Stimulated activated naive B cell treated with anti-CD40 and anti-IgM and Interleukin-4, amounts not matched to agents 10 μg/mL and 1 μg/mL and 100 μg/mL, for 72 hours (primary cell): ENCODE measurements around the gene LY9.
"Not testable (repeated sequence)": the region's sequence is repeated elsewhere in the genome, so short reads cannot be mapped to it uniquely, and the experiment has no call there.

ENCODE experiments used
- ATAC-seq, 2 donors: fragments of 150-1000 bp; cut with Tn5 transposase; replicated peaks; 2 replicates each; pipeline ENCODE4 v1.10.0; 2021; ENCODE audit warnings: moderate library complexity in 1 of 2
- DNase-seq: peaks from one replicate; pipeline ENCODE4 v3.0.0; 2021
- H3K27ac Mint-ChIP-seq: one replicate; pipeline ENCODE4 v1.8.0; 2022; ENCODE audit warnings: mild to moderate bottlenecking, mixed read lengths
- H3K27me3 Mint-ChIP-seq, 2 donors: one replicate each; pipeline ENCODE4 v1.8.0; 2022; ENCODE audit warnings: mixed read lengths in 2 of 2
- H3K36me3 Mint-ChIP-seq, 2 donors: one replicate each; pipeline ENCODE4 v1.8.0; 2022; ENCODE audit warnings: mixed read lengths in 2 of 2, mild to moderate bottlenecking in 1 of 2
- H3K4me1 Mint-ChIP-seq, 2 donors: one replicate each; pipeline ENCODE4 v1.8.0; 2022; ENCODE audit warnings: mixed read lengths in 2 of 2, mild to moderate bottlenecking in 1 of 2
- H3K4me3 Mint-ChIP-seq, 2 donors: one replicate each; pipeline ENCODE4 v1.8.0; 2022; ENCODE audit warnings: mild to moderate bottlenecking in 2 of 2, mixed read lengths in 2 of 2, moderate library complexity in 1 of 2
- H3K9me3 Mint-ChIP-seq, 2 donors: one replicate each; pipeline ENCODE4 v1.8.0; 2022; ENCODE audit warnings: mixed read lengths in 2 of 2, mild to moderate bottlenecking in 1 of 2

Gene LY9

GRCh38 chr1:160863774-160864131 lies 67.8 kb downstream of the LY9 start:
- Mint-ChIP-seq H3K36me3 (no peaks in the 10 kb centered on the region), H3K27ac (peak overlapping the region; percentile 4), H3K4me1 (peaks cover 27 to 39% of the 10 kb centered on the region in 2 donors), H3K4me3 (peak overlapping the region in 1 of 2 donors; percentile 67), H3K9me3 (peaks cover 0 to 3% of the 10 kb centered on the region in 2 donors), H3K27me3 (peaks cover 0 to 8% of the 10 kb centered on the region in 2 donors)
- ATAC-seq (peak; percentile 52 to 56), DNase-seq (peak; percentile 13)

GRCh38 chr1:160864173-160864572 lies 68.2 kb downstream of the LY9 start:
- Mint-ChIP-seq H3K9me3 (peaks cover 0 to 3% of the 10 kb centered on the region in 2 donors), H3K27me3 (peaks cover 0 to 4% of the 10 kb centered on the region in 2 donors), H3K4me1 (peaks cover 27 to 39% of the 10 kb centered on the region in 2 donors), H3K27ac (no peak overlapping the region), H3K4me3 (no peak overlapping the region), H3K36me3 (no peaks in the 10 kb centered on the region)
- DNase-seq (no peak), ATAC-seq (no peak)

DNA sequence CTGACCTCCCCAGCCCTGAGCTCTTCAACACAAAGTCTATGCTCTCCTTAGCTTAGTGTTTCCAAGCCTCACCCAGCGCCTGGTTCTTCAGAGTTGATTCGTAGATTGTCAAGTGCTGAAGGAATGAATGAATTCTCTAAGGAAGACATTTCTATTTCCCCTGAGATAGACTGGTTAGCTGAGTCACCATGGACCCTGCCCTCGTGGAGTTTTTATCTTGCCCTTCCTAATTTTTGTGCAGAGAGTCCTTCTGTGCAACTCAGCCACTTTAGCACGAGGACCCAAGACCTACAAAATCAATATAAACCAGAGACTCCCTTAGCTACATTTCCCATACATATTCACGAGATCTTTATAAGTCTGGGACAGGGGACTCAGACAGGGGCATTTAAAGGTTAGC lies 69.4 kb downstream of the LY9 start:
- H3K27me3 Mint-ChIP-seq = peaks cover 0 to 4% of the 10 kb centered on the region in 2 donors
- H3K4me3 Mint-ChIP-seq = no peak overlapping the region
- ATAC-seq (no peak), DNase-seq (no peak)
- no peak overlapping the region for H3K27ac Mint-ChIP-seq
- peaks cover 27 to 39% of the 10 kb centered on the region in 2 donors for H3K4me1 Mint-ChIP-seq
- no peaks in the 10 kb centered on the region for H3K36me3 Mint-ChIP-seq
- peaks cover 0 to 3% of the 10 kb centered on the region in 2 donors for H3K9me3 Mint-ChIP-seq

- no peak overlapping the region for H3K4me3 Mint-ChIP-seq
- peaks cover 0 to 3% of the 10 kb centered on the region in 2 donors for H3K9me3 Mint-ChIP-seq
- ATAC-seq (no peak), DNase-seq (no peak)
- H3K27me3 Mint-ChIP-seq = peaks cover 0 to 4% of the 10 kb centered on the region in 2 donors
- H3K27ac Mint-ChIP-seq = no peak overlapping the region
- peaks cover 27 to 39% of the 10 kb centered on the region in 2 donors for H3K4me1 Mint-ChIP-seq
- H3K36me3 Mint-ChIP-seq = no peaks in the 10 kb centered on the region
These were observed 70.2 kb downstream of the LY9 start for GRCh38 chr1:160866001-160866694.

DNA sequence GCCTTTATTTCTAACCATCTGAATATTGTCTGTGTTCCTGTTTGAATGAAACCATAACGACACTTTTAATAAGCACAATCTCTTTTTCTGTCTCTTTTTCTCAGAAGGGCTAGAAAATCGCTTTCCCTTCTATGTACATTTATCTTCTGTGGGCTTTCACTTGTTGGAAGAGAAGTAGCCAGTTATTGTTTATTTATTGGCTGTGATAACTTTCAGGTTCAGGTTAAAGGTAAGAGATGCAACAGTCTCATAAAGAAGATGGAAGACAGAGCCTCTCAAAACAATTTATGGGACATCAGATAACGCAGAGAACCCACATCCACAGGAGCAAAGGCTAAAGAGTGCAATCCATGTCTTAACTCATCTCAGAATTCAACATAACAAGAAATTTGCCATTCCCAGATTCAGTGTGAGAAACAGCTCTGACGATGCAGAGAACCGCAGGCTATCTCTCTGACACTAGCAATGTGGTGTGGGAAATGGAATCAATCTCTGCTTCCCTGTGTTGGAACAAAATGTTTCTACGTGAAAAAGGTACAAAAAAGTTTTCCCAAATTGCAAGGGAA lies 70.8 kb downstream of the LY9 start:
- no peak overlapping the region for H3K27ac Mint-ChIP-seq
- H3K4me3 Mint-ChIP-seq = no peak overlapping the region
- H3K9me3 Mint-ChIP-seq = peaks cover 0 to 3% of the 10 kb centered on the region in 2 donors
- H3K4me1 Mint-ChIP-seq = peaks cover 27 to 38% of the 10 kb centered on the region in 2 donors
- H3K36me3 Mint-ChIP-seq = no peaks in the 10 kb centered on the region
- no peaks in the 10 kb centered on the region for H3K27me3 Mint-ChIP-seq
- ATAC-seq (no peak), DNase-seq (no peak)

DNA sequence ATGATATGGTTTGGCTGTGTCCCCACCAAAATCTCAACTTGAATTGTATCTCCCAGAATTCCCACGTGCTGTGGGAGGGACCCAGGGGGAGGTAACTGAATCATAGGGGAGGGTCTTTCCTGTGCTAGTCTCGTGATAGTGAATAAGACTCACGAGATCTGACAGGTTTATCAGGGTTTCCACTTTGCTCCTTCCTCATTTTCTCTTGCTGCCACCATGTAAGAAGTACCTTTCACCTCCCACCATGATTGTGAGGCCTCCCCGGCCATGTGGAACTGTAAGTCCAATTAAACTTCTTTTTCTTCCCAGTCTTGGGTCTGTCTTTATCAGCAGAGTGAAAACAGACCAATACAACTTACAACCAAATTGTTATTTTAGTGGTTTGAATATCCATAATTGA lies 71.7 kb downstream of the LY9 start:
- Mint-ChIP-seq H3K4me3 (peak overlapping the region in 1 of 2 donors; percentile 7), H3K4me1 (peaks cover 20 to 29% of the 10 kb centered on the region in 2 donors)
- DNase-seq, H3K27ac Mint-ChIP-seq, H3K9me3 Mint-ChIP-seq, H3K27me3 Mint-ChIP-seq, H3K36me3 Mint-ChIP-seq, ATAC-seq: not testable (repeated sequence)

GRCh38 chr1:160868141-160868540 lies 72.2 kb downstream of the LY9 start:
- no peak overlapping the region for H3K27ac Mint-ChIP-seq
- H3K4me1 Mint-ChIP-seq = peaks cover 17 to 25% of the 10 kb centered on the region in 2 donors
- no peaks in the 10 kb centered on the region for H3K36me3 Mint-ChIP-seq
- peak; percentile 36 to 46 for ATAC-seq
- H3K27me3 Mint-ChIP-seq = no peaks in the 10 kb centered on the region
- H3K4me3 Mint-ChIP-seq = no peak overlapping the region
- peaks cover 0 to 3% of the 10 kb centered on the region in 2 donors for H3K9me3 Mint-ChIP-seq
- no peak for DNase-seq

GRCh38 chr1:160874935-160875334 lies 79.0 kb downstream of the LY9 start:
- H3K27ac Mint-ChIP-seq = no peak overlapping the region

DNA sequence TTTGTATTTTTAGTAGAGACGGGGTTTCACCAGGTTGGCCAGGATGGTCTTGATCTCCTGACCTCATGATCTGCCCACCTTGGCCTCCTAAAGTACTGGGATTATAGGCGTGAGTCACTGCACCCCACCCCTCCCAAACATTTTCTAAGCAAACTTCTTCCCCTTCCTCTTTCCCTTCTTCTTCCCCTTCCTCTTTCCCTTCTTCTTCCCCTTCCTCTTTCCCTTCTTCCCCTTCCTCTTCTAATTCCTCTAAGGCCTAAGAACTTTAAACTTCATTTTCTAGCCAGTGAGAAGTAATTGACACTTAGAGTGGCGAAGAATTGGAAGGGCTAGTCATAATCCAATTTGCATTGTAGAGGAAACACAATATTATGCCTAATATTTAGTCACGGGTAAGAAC lies 79.6 kb downstream of the LY9 start:
- H3K4me1 Mint-ChIP-seq = peaks cover 13 to 22% of the 10 kb centered on the region in 2 donors
- H3K27me3 Mint-ChIP-seq, H3K4me3 Mint-ChIP-seq, H3K9me3 Mint-ChIP-seq, ATAC-seq, H3K27ac Mint-ChIP-seq, H3K36me3 Mint-ChIP-seq, DNase-seq: not testable (repeated sequence)

More at GRCh38 chr1:160874935-160875334, 79.0 kb downstream of the LY9 start:
- Mint-ChIP-seq H3K9me3 (no peaks in the 10 kb centered on the region), H3K4me3 (no peak overlapping the region), H3K4me1 (peaks cover 13 to 22% of the 10 kb centered on the region in 2 donors), H3K27me3 (no peaks in the 10 kb centered on the region), H3K36me3 (no peaks in the 10 kb centered on the region)
- DNase-seq = no peak
- peak; percentile 36 to 53 for ATAC-seq

DNA sequence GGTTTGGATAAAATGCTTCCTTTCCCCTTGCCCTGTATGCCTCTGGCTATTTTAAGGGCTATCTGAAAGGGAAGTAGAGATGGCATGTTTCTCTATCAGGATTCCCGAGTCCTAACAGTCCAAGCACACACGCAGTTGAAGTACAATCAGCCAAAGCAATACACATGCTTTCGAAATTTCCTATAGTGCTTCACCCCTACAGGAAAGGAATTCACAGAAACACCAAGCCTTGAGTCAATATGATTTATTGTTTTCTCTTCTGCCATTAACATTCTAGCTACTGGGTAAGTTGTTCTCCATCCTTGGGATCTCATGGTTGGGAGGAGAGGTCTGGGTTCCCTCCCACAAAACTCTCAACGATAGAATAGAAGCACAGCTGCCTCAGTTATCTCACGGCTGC lies 80.3 kb downstream of the LY9 start:
- Mint-ChIP-seq H3K4me1 (peaks cover 13 to 22% of the 10 kb centered on the region in 2 donors), H3K27me3 (no peaks in the 10 kb centered on the region), H3K4me3 (no peak overlapping the region), H3K9me3 (no peaks in the 10 kb centered on the region), H3K27ac (no peak overlapping the region), H3K36me3 (no peaks in the 10 kb centered on the region)
- ATAC-seq = no peak
- DNase-seq = no peak

DNA sequence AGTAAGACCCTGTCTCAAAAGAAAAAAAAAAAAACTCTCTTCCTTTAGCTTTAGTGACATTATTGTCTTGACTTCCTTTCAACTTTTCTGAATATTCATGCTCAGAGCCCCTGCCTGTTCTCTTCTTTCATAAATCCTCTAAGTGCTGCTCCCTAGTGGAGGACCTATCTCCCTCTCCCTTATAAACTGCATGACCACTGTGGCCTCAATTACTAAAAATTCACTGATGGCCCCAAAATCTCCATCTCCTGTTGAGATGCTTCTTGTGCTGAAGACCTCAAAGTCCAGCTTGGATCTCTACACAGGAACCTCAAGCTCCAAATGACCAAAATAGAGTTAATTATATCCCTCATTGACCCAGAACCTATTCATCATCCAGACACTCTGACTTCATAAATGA lies 81.2 kb downstream of the LY9 start:
- no peaks in the 10 kb centered on the region for H3K27me3 Mint-ChIP-seq
- no peak overlapping the region for H3K27ac Mint-ChIP-seq
- H3K36me3 Mint-ChIP-seq = no peaks in the 10 kb centered on the region
- H3K4me1 Mint-ChIP-seq = peaks cover 13 to 22% of the 10 kb centered on the region in 2 donors
- H3K4me3 Mint-ChIP-seq = no peak overlapping the region
- no peaks in the 10 kb centered on the region for H3K9me3 Mint-ChIP-seq
- DNase-seq = no peak
- no peak for ATAC-seq
